ENCODE measurements around the gene FCHO1.
A peak's percentile ranks its signal among the peaks of the same experiment; 100 is the strongest.

FCHO1 gene

DNA sequence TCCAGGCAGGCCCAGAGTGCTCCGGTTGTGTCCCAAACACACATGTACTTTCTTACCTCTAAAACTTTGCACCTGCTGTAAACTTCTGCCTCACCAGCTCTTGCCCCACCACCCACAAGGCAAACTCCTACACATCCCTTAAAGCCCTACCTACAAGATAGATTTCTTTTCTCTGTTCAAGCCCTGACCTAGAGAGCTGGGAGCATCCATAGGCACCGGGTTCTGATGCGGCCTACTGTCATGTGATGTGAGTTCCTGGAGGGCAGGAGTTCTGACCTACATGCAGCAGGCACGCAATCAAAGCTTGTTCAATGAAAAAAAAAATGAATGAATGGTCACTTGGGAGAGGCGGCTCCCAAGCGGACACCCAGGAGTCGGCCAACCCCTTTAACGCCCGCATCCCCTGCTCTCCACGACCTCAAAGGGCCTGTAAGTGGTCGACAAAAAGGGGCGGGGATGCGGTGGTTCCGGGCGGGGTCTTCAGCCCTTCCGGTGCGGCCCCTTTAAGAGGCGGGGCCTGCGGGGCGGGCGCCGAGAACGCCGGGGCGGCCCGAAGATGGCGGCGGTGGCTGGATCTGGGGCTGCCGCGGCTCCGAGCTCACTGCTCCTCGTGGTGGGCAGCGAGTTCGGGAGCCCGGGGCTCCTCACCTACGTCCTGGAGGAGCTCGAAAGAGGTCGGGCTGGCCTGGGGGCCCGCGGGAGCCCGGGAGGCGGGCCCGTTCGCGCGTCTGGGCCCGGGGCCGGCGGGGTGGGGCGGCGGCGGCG, 32.1 kb upstream of the FCHO1 start, which contains the start of gene MAP1S:
Gene MAP1S, plus strand, starts transcription at position 534 of the 765 bp plus-strand sequence. Its CDS starts 23 bp downstream, at position 557.
- TF ChIP-seq, protein P1, sequence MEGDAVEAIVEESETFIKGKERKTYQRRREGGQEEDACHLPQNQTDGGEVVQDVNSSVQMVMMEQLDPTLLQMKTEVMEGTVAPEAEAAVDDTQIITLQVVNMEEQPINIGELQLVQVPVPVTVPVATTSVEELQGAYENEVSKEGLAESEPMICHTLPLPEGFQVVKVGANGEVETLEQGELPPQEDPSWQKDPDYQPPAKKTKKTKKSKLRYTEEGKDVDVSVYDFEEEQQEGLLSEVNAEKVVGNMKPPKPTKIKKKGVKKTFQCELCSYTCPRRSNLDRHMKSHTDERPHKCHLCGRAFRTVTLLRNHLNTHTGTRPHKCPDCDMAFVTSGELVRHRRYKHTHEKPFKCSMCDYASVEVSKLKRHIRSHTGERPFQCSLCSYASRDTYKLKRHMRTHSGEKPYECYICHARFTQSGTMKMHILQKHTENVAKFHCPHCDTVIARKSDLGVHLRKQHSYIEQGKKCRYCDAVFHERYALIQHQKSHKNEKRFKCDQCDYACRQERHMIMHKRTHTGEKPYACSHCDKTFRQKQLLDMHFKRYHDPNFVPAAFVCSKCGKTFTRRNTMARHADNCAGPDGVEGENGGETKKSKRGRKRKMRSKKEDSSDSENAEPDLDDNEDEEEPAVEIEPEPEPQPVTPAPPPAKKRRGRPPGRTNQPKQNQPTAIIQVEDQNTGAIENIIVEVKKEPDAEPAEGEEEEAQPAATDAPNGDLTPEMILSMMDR (conservative IDR thresholded peaks at IDR 0.05): no peak
- peak within 1 kb of the TSS; percentile 87 for H3K27ac ChIP-seq

GRCh38 chr19:17719730-17720400, 31.4 kb upstream of the FCHO1 start:
- H3K27ac ChIP-seq: peak overlapping the region; percentile 87
- TF ChIP-seq, protein P1 (conservative IDR thresholded peaks at IDR 0.05): no peak

GRCh38 chr19:17720440-17720839, 30.8 kb upstream of the FCHO1 start:
- H3K27ac ChIP-seq: peak overlapping the region; percentile 87; the same call in 1 of the 2 replicates
- TF ChIP-seq, protein P1 (conservative IDR thresholded peaks at IDR 0.05): no peak

DNA sequence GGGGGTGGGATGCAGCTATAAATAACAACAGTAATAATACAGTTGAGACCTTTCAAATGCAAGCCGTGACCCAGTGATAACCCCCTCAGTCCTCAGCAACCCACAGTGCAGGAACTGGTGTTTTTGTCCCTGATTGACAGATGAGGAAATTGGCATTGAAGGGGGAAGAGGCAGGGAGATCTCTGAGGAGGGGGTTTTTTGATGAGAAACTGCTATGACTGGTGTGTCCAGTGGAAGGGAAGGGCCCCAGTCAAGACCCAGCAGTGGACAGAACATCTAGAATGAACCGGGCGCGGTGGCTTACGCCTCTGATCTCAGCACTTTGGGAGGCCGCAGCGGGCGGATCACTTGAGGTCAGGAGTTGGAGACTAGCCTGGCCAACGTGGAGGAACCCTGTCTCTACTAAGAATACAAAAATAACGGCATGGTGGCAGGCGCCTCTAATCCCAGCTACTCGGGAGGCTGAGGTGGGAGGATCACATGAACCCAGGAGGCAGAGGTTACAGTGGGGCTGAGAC, 30.1 kb upstream of the FCHO1 start:
- TF ChIP-seq, protein P1 (conservative IDR thresholded peaks at IDR 0.05): no peak
- H3K27ac ChIP-seq: no peak overlapping the region

DNA sequence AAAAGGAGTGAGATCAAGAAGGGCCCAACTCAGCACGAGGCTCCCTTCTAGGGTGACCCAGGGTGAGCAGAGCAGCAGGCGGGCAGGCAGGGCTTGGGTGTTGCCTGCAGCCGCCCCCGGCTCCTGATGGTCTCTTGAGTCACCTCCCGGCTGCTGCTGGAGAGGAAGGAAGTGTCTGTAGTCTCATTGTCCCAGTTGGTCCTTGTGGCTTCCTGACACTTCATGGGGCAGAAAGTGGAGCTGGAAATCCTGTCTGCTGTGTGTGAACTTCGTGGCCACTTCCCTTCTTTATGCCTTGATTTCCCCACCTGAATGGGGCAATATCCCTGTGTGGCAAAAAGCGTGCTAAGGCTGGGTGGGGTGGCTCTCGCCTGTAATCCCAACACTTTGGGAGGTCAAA, 29.5 kb upstream of the FCHO1 start:
- TF ChIP-seq, protein P1 (conservative IDR thresholded peaks at IDR 0.05): no peak
- no peak overlapping the region for H3K27ac ChIP-seq

- no peak overlapping the region for H3K27ac ChIP-seq
- TF ChIP-seq, protein P1 (conservative IDR thresholded peaks at IDR 0.05): no peak
These were observed 28.5 kb upstream of the FCHO1 start for GRCh38 chr19:17722655-17723240.

DNA sequence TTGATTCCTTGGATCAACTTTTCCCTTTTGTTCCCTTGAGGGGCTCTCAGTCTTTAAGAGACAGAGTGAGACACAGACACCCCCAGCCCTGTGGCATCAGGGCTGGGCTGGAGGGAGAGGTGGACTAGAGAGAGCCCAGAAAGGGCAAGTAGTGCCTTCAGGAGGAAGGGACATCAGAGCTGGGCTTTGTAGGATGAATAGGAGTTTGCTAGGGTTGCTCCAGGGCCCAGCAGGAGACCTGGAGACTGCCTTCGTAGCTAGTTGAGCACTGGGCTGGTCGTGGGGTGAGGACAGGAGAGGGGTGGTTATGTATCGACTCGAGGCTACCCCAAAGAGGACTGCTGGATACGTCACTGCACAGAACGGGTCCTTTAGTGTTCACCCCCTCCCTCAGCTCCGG, 26.6 kb upstream of the FCHO1 start:
- TF ChIP-seq, protein P1 (conservative IDR thresholded peaks at IDR 0.05): no peak
- no peak overlapping the region for H3K27ac ChIP-seq

All from VCaP (cell line).